ENCODE results near the gene CENPI.

GRCh38 chrX:101071582-101071981 is 26.4 kb upstream of the CENPI start:
- TF ChIP-seq POLR2A (IDR thresholded peaks at IDR 0.05) (no peak), CTCF (IDR thresholded peaks at IDR 0.05 in 8 of 11, conservative IDR thresholded peaks at IDR 0.05 in 3 of 11) (no peak), POLR2AphosphoS5 (IDR thresholded peaks at IDR 0.05) (no peak)

Data from spleen (tissue), 7 donors.